HL-60 (cell line): ENCODE data around the gene TPCN1.

Source experiments
- CTCF ChIP-seq: IDR thresholded peaks from one replicate; pipeline ENCODE4 v1.5.1; 2011; ENCODE audit warnings: low read length, control low read depth, inconsistent platforms; ENCODE audit not compliant: insufficient read depth
- POLR2AphosphoS5 ChIP-seq: IDR thresholded peaks from 2 replicates; pipeline ENCODE4 v1.6.1; 2012; ENCODE audit warnings: low read depth
- REST ChIP-seq: IDR thresholded peaks from 2 replicates; pipeline ENCODE4 v1.6.1; 2012; ENCODE audit warnings: low read depth; ENCODE audit not compliant: insufficient replicate concordance
- SPI1 ChIP-seq: IDR thresholded peaks from 2 replicates; pipeline ENCODE4 v1.6.1; 2012; ENCODE audit warnings: low read depth, mild to moderate bottlenecking, borderline replicate concordance

- TF ChIP-seq CTCF (no peak), POLR2AphosphoS5 (no peak; the same call in 1 of the 2 replicates), SPI1 (no peak), REST (no peak)
Observed at GRCh38 chr12:113298472-113298817, 77.2 kb downstream of the TPCN1 start.
